Measurements from ENCODE around the gene MID1IP1. TPM values are rescaled to one million over a fixed set of nuclear protein-coding genes. Genes with fewer than 3 reads are reported as not detected.

MID1IP1 gene
- total and polyA plus RNA-seq, 2 of the 13 experiments (the other 11 are each of a cell fraction or from before 2014, with no cell fraction given), result 35.7 to 36.1 TPM

GRCh38 chrX:38839944-38840343, 38.7 kb downstream of the MID1IP1 start:
- ChIA-PET POLR2A (no interaction called here), CTCF (ENCODE audit: low intra/inter-chr PET ratio, low total read pairs) (no interaction called here)
- ATAC-seq, result no peak
- Histone ChIP-seq H3K4me3 (replicated peaks in 1 of 3; ENCODE audit: insufficient read depth in 1 of 3, low read depth in 2 of 3, low read length in 3 of 3) (no peak overlapping the region), H4K20me1 (ENCODE audit: insufficient read depth, low read length) (no peaks in the 10 kb centered on the region), H2AFZ (ENCODE audit: low read length) (no peak overlapping the region), H3K9me3 (ENCODE audit: low read length) (no peaks in the 10 kb centered on the region), H3K9ac (ENCODE audit: insufficient read depth, low read depth, low read length) (no peak overlapping the region), H3K36me3 (replicated peaks in 1 of 2; ENCODE audit: control insufficient read depth in 1 of 2, insufficient read depth in 2 of 2, low read length in 2 of 2) (no peaks in the 10 kb centered on the region), H3K27me3 (ENCODE audit: control insufficient read depth in 1 of 2, insufficient read depth in 2 of 2, low read length in 2 of 2) (no peaks in the 10 kb centered on the region), H3K4me1 (ENCODE audit: insufficient read depth, low read length) (peaks cover 14% of the 10 kb centered on the region), H3K27ac (ENCODE audit: extremely low read length, insufficient read depth, low read length) (no peak overlapping the region), H3K4me2 (ENCODE audit: low read depth, low read length) (no peak overlapping the region), H3K79me2 (ENCODE audit: insufficient read depth, low read length) (no peaks in the 10 kb centered on the region)
- in situ Hi-C loops (cut with HindIII; ENCODE audit: extremely low pct_ligation_motif_present, low pct_unique_long_range_greater_than_20kb), result no loop called here
- 0% methylated on average over 1 of the region's 1 CpG for WGBS (ENCODE audit: low lambda C conversion rate)
- TF ChIP-seq GTF2F1 (IDR thresholded peaks at IDR 0.05; ENCODE audit: low read length) (no peak), ZNF644 (CRISPR knock-in tag; IDR thresholded peaks at IDR 0.05; ENCODE audit: low read depth) (0 out of 2 replicates have a peak, but pooled peaks have one; percentile 43), ZNF12 (CRISPR knock-in tag; IDR thresholded peaks at IDR 0.05) (peak; percentile 70; the same call in 1 of the 2 replicates), ZMYM4 (CRISPR knock-in tag; IDR thresholded peaks at IDR 0.05) (0 out of 2 replicates have a peak, but pooled peaks have one; percentile 30), ZBTB10 (CRISPR knock-in tag; IDR thresholded peaks at IDR 0.05; ENCODE audit: borderline replicate concordance) (no peak), TEAD3 (CRISPR knock-in tag; optimal IDR thresholded peaks at IDR 0.05; ENCODE audit: borderline replicate concordance) (no peak), CBFB (CRISPR knock-in tag; IDR thresholded peaks at IDR 0.05) (no peak), TFE3 (CRISPR knock-in tag; IDR thresholded peaks at IDR 0.05) (no peak), TEF (CRISPR knock-in tag; IDR thresholded peaks at IDR 0.05) (no peak)
- intact Hi-C loops (cut with micrococcal nuclease; ENCODE audit: unreplicated experiment), result no loop called here
- no TSS peak for BruUV-seq (replicated peaks)
- FAIRE-seq, result no peak
- DNase-seq (ENCODE audit: low spot score), result no peak
